MG63 (cell line): Measurements from ENCODE around the gene LITAFD. TPM values are rescaled to one million over a fixed set of nuclear protein-coding genes. Genes with fewer than 3 reads are reported as not detected.
A peak's percentile ranks its signal among the peaks of the same experiment; 100 is the strongest.

Experiments used
- DNase-seq: peaks from one replicate; pipeline ENCODE4 v3.0.0-alpha.2; 2020
- H3K27me3 ChIP-seq: fragments of 250-450 bp; sonication (Bioruptor Pico); 2 replicates; pipeline ENCODE4 v1.5.1; 2020; ENCODE audit warnings: mild to moderate bottlenecking, moderate library complexity
- H3K36me3 ChIP-seq: fragments of 250-450 bp; sonication (Bioruptor Pico); 2 replicates; pipeline ENCODE4 v1.5.1; 2020; ENCODE audit warnings: mild to moderate bottlenecking, moderate library complexity
- H3K4me3 ChIP-seq: fragments of 250-450 bp; sonication (Bioruptor Pico); 2 replicates; pipeline ENCODE4 v1.5.1; 2020; ENCODE audit warnings: mild to moderate bottlenecking, moderate library complexity
- H3K9me3 ChIP-seq: fragments of 250-450 bp; sonication (Bioruptor Pico); 2 replicates; pipeline ENCODE4 v1.5.1; 2020; ENCODE audit warnings: mild to moderate bottlenecking, moderate library complexity
- total RNA-seq: library from RNA; depleted of rRNA; stranded (reverse); fragments of >200 nt; shearing (Covaris generic); gene quantifications from 2 replicates; pipeline ENCODE4 v1.2.3, GENCODE V29; 2014; ENCODE audit warnings: low replicate concordance

LITAFD gene
- total RNA-seq, 1 experiment from 2014 or later: not detected

DNA sequence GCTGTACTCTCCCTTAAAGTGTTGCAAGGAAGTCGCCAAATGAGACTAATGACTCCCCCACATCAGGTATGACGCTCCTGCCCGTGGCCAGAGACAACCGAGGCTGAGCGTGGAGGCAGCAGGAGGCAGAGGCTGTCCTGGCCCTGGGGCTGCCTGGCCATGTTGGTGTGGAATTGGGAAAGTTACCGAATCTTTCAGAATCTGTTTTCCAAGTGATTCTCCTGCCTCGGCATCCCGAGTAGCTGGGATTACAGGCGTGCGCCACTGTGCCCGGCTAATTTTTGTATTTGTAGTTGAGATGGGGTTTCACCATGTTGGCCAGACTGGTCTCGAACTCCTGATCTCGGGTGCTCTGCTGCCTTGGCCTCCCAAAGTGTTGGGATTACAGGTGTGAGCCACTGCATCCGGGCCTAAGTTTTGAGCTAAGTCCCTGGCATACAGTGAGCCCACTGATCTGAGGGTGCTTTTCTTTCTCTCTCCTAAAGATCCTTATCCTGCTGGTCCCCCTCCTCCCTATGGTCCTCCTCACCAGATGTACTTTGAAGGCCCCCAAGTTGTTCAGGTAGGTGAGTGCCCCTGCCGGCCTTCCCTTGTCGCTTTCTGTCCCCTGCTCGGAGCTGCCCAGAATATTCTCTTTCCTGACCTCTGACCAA lies 700 bp downstream of the LITAFD start:
- no peak for DNase-seq
- Histone ChIP-seq H3K36me3 (peaks cover 10% of the 10 kb centered on the region), H3K27me3 (no peaks in the 10 kb centered on the region), H3K9me3 (no peaks in the 10 kb centered on the region), H3K4me3 (no peak overlapping the region)

DNA sequence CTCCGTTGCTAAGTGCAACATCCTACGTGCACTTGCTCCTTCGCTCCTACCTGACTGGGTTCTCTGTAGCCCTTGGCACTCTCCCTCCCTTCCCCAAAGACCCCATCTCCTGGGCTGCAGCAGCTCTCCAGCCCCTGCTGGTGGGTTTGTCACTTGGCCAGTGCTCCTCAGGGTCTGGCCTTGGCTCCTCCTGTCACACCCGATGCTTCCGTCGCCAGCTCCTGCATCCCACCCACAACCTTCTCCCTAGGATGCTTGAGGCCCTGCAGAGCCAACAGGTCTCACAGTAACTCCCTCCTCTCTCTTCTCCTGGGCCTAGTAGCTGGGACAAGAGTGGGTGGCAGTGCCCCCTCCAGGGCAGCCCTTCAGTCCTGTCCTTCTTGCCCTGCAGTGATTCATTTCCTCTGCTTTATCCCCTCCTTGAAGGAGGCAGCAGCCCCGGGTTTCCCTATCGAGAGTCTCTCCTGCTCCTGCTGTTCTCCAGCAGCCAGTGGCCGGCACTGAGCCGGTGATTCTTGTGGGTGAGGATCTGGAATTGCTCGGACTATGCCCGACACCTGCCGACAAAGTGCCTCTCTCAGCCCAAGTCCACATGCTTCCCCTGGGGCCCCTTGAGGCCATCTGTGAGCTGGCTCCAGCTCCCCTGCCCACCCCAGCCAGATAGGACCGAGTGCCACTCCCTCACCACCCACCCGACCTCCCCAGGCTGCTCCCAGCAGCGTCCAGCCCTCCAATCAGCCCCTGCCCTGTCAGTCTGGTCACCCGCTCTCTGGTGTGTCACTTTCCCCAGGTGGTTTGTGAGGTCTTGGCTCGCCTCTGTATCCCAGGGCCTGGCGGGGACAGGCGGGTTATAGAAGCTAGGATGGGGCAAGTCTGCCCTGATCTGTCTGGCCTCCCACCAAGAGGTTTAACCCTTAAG lies 3.8 kb downstream of the LITAFD start:
- Histone ChIP-seq H3K9me3 (no peaks in the 10 kb centered on the region), H3K27me3 (no peaks in the 10 kb centered on the region), H3K36me3 (peaks cover 40% of the 10 kb centered on the region), H3K4me3 (no peak overlapping the region)
- DNase-seq: peak; percentile 49

DNA sequence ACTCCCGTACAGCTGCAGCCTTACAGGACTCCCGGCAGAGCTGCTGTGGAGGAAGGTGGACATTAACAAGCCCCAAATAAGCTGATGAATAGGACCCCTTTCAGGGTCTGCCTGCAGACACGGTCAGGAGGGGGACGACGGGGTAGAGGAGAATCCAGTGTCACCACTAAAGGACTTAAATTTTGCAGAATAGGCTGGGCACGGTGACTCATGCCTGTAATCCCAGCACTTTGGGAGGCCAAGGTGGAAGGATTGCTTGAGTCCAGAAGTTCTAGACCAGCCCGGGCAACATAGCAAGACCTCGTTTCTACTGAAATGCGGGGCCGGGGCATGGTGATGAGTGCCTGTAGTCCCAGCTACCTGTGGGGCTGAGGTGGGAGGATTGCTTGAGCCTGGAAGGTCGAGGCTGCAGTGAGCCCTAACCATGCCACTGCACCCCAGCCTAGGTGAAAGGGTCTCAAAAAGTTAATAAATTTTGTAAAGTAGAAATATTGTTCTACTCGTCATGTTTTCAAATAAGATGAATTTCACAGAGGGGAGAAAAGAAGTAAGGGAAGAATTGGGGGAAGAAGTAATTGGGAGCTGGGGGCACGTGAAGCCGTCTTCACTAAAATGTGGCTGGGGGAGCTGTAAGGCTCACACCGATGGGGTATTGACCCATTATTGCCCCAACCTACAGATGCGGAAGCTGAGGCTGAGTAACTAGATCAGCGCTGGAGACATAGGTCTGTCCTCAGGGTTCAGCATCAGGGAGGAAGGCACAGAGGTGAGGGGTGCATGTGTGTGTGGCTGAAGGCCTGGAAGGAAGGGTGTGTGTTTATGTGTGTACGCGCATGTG lies 4.7 kb downstream of the LITAFD start:
- no peak for DNase-seq
- Histone ChIP-seq H3K27me3 (no peaks in the 10 kb centered on the region), H3K9me3 (no peaks in the 10 kb centered on the region), H3K36me3 (peaks cover 49% of the 10 kb centered on the region), H3K4me3 (no peak overlapping the region)

DNA sequence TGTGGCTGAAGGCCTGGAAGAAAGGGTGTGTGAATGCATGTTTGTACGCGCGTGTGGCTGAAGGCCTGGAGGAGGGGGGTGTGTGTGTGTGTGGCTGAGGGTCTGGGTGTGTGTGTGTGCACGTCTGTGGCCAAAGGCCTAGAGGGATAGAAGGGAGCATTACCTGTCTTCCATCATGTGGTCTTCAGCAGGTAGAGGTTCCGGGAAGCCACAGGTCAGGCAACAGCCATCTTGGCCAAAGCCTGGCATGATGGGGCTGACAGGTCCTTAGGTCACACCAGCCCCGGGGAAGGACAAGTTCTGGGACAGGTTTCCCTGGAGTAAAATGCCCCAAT lies 5.2 kb downstream of the LITAFD start:
- H3K9me3 ChIP-seq: no peaks in the 10 kb centered on the region
- no peak overlapping the region for H3K4me3 ChIP-seq
- H3K36me3 ChIP-seq: peaks cover 53% of the 10 kb centered on the region
- DNase-seq: no peak
- H3K27me3 ChIP-seq: no peaks in the 10 kb centered on the region

DNA sequence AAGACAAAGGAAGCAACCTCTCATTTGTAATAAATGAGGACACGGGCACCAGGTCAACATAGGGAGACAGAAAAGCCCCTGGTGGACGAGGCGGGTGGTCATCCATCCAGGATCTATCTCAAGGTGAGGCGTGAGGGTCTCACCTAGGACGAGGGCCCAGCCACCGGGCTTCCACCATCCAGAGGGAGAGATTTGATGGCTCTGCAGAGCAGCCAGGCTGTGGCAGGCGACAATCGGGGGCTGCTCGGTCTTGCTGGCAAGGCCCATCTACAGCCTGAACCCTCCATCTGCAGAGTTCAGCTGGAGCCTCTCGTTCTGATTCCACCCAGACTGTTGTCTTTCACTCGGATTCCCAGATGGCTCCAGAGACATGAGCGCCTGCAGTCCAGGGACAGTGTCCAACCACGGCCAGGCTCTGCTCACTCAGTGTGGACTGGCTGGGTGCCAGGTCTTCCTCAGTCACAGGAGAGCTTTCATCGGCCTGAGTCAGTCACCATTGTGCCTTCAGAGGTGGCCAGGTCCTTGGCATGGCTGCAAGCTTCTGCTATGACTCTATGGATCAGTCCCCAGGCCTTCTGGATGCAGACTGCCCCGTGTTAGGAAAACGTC lies 5.9 kb downstream of the LITAFD start:
- peak; percentile 55 for DNase-seq
- Histone ChIP-seq H3K36me3 (peaks cover 57% of the 10 kb centered on the region), H3K4me3 (no peak overlapping the region), H3K27me3 (no peaks in the 10 kb centered on the region), H3K9me3 (no peaks in the 10 kb centered on the region)

DNA sequence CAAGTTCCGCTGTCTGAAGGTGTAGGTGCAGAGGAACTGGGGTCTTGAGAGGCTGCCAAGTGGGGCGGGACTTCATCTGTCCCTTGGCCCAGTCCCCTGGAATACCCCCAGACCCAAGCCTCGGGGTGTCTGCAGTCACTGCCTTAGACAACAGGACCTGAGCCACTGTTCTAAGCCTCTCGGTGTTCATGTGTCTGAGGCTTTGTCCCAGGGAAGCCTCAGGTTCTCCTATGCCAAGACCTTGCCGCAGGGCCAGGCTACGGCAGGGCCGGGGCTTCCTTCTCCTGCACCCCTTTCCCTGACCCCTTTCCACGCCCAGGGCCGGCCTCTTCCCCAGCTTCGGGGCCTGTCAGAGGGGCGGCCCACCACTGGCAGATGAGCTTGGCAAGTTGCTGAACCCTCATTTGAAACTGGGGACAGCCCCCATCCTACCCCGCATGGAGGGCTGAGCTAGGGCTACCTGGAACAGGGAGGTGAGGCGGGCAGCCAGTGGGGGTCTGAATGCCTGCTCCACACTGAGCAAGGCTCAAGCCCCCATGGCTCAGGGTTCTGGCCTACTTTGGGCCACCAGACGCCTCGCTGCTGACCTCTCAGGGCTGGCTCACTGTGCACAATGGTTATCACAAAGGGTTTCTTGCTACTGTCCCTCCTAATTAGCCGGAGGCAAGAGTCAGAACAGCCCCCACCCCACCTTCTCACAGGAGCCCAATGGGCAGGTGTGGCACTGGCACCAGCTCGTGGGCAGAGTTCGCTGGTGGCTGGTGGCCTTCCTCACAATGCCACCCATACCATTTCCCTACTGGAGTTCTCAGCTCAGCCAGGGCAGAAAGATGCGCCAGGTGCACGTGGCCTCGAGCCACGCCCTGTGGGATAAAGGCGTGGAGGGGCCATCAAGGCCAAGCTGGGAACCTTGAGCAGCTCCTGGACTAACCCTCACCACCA lies 7.1 kb downstream of the LITAFD start:
- DNase-seq: no peak
- no peaks in the 10 kb centered on the region for H3K9me3 ChIP-seq
- no peaks in the 10 kb centered on the region for H3K27me3 ChIP-seq
- H3K36me3 ChIP-seq: peaks cover 68% of the 10 kb centered on the region
- H3K4me3 ChIP-seq: no peak overlapping the region

DNA sequence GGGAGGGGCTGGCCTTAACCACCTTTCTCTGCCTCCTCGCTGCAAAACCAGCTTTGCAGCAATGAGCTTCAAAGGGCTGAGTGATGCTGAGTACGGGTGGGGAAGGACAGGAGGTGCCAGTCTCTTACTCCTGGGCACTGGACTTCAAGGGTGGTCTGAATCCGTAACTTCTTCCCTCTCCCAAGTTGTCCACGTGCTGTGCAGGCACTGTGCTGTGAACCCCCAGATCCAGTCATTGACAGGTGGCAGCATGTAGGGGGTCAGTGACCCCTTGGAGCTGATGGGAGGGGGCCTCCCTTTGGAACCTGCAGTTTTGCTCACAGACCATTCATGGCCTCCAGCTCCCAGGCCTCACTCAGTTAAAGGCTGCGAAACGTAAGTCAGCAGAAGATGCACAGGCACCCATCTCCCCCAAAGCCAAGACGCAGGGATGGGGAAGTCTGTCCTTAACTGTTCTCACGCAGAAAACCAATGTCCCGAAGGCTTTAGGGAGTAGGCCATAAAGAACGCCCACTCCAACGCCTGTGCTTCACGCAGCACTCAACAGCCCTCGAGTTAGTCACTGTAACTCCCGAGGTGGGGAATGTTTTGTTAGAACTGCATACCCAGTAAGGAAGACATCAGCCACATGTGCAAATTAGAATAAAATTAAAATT lies 7.9 kb downstream of the LITAFD start:
- H3K36me3 ChIP-seq: peaks cover 76% of the 10 kb centered on the region
- no peaks in the 10 kb centered on the region for H3K27me3 ChIP-seq
- no peak overlapping the region for H3K4me3 ChIP-seq
- H3K9me3 ChIP-seq: no peaks in the 10 kb centered on the region
- DNase-seq: no peak

DNA sequence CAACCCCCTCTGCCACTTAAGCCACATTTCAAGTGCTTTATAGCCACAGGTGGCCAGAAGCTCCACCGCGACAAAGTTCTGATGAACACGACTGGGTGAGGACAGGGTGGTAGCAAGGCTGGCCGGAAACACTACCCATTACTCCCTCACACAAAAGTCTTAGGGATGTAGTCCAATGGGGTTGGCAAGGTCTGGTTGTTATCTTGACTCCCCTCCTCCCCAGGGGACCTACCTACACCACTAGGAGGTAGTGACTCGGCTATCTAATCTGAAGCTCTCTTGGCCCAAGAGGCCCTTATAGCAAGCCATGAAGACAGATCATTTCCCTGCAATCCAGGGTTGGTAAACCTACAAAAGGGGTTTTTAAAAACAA lies 8.4 kb downstream of the LITAFD start:
- Histone ChIP-seq H3K9me3 (no peaks in the 10 kb centered on the region), H3K27me3 (no peaks in the 10 kb centered on the region), H3K36me3 (peaks cover 82% of the 10 kb centered on the region), H3K4me3 (no peak overlapping the region)
- no peak for DNase-seq

DNA sequence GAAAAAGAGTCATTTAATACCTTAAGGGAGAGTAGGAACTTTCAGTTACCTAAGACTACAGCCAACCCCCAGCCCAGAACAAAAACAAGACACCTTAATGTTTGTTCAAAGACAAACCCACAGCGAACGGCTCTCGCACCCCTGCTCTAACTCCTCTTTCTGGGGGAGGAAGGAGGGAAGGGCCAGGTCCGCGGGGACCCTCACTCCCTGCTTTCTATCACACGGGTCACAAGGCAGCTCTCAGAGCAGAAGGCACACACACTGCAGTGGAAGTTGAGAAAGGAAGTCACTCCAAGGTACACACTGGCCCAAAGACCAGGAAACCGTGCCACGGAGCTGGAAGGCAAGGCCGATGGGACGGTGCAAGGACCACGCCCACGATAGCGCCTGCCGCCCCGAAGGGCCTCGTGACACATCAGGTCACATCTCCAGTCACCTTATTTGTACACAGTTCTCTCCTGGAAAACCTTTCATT lies 10.0 kb downstream of the LITAFD start:
- H3K36me3 ChIP-seq: peaks cover 90% of the 10 kb centered on the region

DNA sequence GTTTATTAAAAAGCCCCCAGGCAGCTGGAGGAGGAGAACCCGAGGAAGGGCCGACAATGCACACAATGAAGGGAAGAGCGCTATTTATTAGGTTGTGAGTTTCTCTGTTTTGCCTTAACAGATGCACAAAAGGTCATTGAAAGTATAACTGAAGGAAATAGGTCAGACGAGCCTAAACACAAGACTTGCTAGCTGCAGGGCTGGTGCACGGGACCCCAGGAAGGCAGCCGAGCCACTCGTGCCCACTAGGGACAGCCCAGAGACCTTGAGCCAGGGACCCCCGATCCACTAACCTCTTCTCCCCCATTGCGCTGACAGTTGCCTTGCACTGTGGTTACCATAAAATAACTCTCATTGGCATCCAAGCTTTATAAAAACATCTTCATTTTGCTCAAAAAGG lies 11.3 kb downstream of the LITAFD start:
- Histone ChIP-seq H3K36me3 (peaks cover 87% of the 10 kb centered on the region), H3K4me3 (no peak overlapping the region), H3K9me3 (no peaks in the 10 kb centered on the region), H3K27me3 (no peaks in the 10 kb centered on the region)
- DNase-seq: no peak

More for the DNA sequence above, 10.0 kb downstream of the LITAFD start:
- Histone ChIP-seq H3K27me3 (no peaks in the 10 kb centered on the region), H3K9me3 (no peaks in the 10 kb centered on the region), H3K4me3 (no peak overlapping the region)
- DNase-seq: no peak

DNA sequence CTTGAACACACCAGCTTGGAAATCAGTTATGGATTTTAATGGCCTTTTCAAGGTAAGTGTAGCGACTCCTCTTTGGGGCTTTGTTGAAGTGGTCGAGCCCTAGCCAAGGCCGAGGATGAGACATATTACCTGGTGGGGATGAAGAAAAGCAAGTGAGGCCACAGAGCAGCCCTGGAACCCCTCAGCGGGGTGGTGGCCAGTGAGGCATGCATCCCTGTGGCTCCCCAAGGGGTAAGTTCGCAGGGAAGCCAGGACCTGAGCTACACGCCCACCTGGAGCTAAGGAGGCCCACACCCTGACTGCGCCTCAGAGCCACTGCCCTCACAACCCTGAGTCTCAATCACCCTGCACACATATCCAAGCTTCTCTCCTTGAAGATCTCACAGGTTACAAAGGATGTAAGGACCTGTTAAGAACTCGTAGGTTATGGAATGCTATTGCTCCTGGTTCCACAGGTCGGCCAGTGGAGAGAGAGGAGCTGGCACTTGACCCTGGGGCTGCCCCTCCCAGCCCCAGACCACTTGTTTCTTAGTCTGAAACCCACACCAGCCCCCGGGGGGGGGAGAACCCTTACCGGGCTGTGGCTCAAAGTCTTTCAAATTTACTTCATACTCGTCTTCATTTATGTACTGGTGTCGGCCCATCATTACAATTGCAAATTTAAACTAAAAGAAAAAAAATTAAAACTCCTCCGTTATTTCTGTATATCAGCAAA lies 12.0 kb downstream of the LITAFD start:
- H3K9me3 ChIP-seq: no peaks in the 10 kb centered on the region
- H3K4me3 ChIP-seq: no peak overlapping the region
- no peaks in the 10 kb centered on the region for H3K27me3 ChIP-seq
- DNase-seq: no peak
- peaks cover 87% of the 10 kb centered on the region for H3K36me3 ChIP-seq

DNA sequence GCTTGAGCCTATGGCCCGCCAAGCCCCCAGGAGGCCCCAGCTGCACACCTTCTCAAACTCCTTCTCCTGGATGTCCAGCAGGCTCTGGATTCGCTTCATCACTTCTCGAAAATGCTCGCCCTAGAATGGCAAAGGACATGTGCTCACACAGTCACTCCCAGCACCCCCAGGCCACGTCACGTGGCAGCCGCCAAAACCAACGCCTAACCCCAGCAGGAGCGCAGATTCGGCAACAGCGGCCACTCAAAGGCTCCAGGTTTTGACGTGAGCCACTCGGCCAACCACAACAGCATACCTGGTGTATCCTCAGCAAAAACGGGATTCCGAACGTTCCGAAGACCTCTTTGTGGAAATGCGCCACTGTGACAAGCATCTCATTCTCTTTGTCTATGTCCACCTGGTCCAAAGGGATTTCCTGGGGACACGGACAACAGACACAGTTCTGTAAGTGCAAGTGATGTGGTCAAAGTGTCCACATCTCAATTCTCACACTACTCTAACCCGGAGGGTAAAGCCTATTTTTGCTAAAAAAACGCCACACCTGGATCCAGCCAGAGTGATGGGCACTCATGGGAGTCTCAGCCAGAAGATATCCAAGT lies 12.7 kb downstream of the LITAFD start:
- Histone ChIP-seq H3K9me3 (no peaks in the 10 kb centered on the region), H3K36me3 (peaks cover 88% of the 10 kb centered on the region), H3K27me3 (no peaks in the 10 kb centered on the region)

DNA sequence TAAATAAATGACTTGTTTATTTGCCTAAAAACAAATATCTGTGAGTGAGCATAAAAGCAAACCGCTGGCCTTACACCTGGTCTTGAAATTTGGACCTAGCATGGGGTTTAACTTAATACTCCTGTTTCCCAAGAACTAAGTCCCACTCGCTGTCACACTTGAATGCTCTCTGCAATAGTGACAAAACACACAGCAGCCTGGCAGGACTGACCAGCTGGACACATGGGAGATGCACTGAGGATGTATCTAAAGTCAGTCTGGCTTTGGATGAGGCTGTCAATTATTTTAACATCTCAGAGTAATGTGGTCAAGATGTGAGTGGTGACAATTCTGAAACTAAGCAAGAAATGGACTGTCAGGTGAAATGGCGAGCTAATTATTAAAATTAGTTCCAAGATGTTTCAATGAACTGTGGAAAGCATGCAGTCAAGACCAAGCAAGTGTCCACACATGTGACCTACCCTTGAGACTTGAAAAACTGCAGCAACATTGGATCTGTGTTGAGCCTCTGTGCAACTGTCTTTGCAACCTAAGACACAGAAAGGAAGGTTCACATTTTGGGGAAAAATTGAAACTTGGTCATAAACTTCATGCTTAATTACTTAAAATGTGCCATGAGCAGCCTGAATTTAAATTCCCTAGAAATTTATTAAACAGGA lies 16.6 kb downstream of the LITAFD start:
- H3K9me3 ChIP-seq: no peaks in the 10 kb centered on the region
- H3K36me3 ChIP-seq: peaks cover 91% of the 10 kb centered on the region
- no peak overlapping the region for H3K4me3 ChIP-seq
- no peak for DNase-seq
- H3K27me3 ChIP-seq: no peaks in the 10 kb centered on the region

More for the DNA sequence above, 12.7 kb downstream of the LITAFD start:
- DNase-seq: no peak
- no peak overlapping the region for H3K4me3 ChIP-seq

DNA sequence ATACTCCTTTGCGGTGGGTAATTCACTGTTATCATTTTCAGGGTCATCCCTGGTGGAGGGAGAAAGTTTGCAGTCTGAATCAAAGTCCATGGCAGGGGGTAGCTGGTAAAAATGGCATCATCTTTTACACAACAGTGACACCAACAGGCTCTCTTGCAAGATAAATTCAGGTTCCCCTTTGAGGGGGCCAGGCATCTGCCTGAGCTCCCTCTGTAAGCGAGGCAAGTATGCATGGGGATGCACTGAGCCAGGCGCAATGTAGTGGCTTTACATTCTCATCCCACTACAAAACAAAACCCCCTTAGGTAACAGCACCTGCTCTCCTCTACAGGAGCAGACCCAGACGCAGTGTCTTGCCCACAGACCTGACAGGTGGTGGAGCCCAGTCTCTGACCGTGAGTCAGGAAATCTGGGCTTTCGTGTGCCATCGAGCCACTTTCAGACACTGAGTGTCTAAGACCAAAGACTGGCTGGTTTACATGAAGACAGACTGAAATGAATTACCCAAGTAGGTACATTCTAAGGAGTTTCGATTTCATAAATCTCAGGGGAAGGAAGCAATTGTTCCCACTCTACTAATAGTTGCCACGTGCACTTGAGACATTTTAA lies 17.7 kb downstream of the LITAFD start:
- Histone ChIP-seq H3K27me3 (no peaks in the 10 kb centered on the region), H3K4me3 (no peak overlapping the region), H3K36me3 (peaks cover 90% of the 10 kb centered on the region), H3K9me3 (no peaks in the 10 kb centered on the region)
- DNase-seq: no peak
